Endothelial cell of umbilical vein (primary cell): ENCODE results near the gene GJA10. TPM values are rescaled to one million over a fixed set of nuclear protein-coding genes. Genes with fewer than 3 reads are reported as not detected.

Experiments used
- BruUV-seq: library from RNA; stranded (reverse); fragments of 400-500 nt; replicated peaks from 2 replicates; lab custom pipeline; 2021; lab: Mats Ljungman, UMichigan
- CTCF ChIA-PET: fragments of 300-600, 350-600 bp; sonication (Branson Sonifier 250); formaldehyde crosslinking; loops from one replicate; lab custom pipeline; 2021; ENCODE audit warnings: antibody characterized with exemption, inconsistent platforms; lab: Charles Lee
- POLR2A ChIA-PET: fragments of 300-600, 350-600 bp; sonication (Branson Sonifier 250); formaldehyde crosslinking; loops from one replicate; lab custom pipeline; 2021; ENCODE audit warnings: antibody characterized with exemption, inconsistent platforms; lab: Charles Lee
- DNase-seq: peaks from one replicate; pipeline ENCODE4 v3.0.0-alpha.2; 2011; ENCODE audit warnings: low read depth, low spot score
- FAIRE-seq: peaks from 2 replicates; lab custom pipeline; 2011; peaks lifted over from hg19 to GRCh38; lab: Jason Lieb, UNC
- H2AFZ ChIP-seq: 2 replicates; pipeline ENCODE4 v1.6.0; 2012; ENCODE audit warnings: low read depth, low read length, control low read depth, inconsistent platforms
- H3K27ac ChIP-seq: 2 replicates; pipeline ENCODE4 v1.5.1; 2011; ENCODE audit warnings: low read depth, mild to moderate bottlenecking, control low read depth, low read length, moderate library complexity; ENCODE audit not compliant: insufficient read depth
- H3K27me3 ChIP-seq, 2 experiments: 2 replicates each; pipeline versions ENCODE4 v1.6.0 to v1.6.1; 2011; ENCODE audit warnings: low read length in 2 of 2, mixed read lengths in 1 of 2; ENCODE audit not compliant: control insufficient read depth in 2 of 2, insufficient read depth in 2 of 2
- H3K36me3 ChIP-seq, 2 experiments: 2 replicates in 1 of 2; 3 replicates in 1 of 2; pipeline ENCODE4 v1.5.1; 2011; ENCODE audit warnings: low read length in 2 of 2, mild to moderate bottlenecking in 1 of 2, moderate library complexity in 1 of 2; ENCODE audit not compliant: control insufficient read depth in 2 of 2, insufficient read depth in 2 of 2; ENCODE audit errors: extremely low read depth in 1 of 2
- H3K4me1 ChIP-seq: 3 replicates; pipeline ENCODE4 v1.5.1; 2011; ENCODE audit warnings: mild to moderate bottlenecking, low read length; ENCODE audit not compliant: control insufficient read depth, insufficient read depth; ENCODE audit errors: extremely low read depth
- H3K4me2 ChIP-seq: 2 replicates; pipeline ENCODE4 v1.6.1; 2011; ENCODE audit warnings: low read length, control low read depth, mixed read lengths; ENCODE audit not compliant: insufficient read depth
- H3K4me3 ChIP-seq, 3 experiments: fragments of 200-600 bp in 1 of 3; sonication (generic), shearing (Covaris generic) in 1 of 3; replicated peaks in 1 of 3; 2 replicates each; pipeline ENCODE4 v1.5.1; 2011 to 2016; ENCODE audit warnings: control low read depth in 3 of 3, low read length in 3 of 3, mild to moderate bottlenecking in 2 of 3, inconsistent platforms in 1 of 3, low read depth in 1 of 3, moderate library complexity in 1 of 3; ENCODE audit not compliant: insufficient read depth in 1 of 3
- H3K79me2 ChIP-seq: 2 replicates; pipeline ENCODE4 v1.6.0; 2012; ENCODE audit warnings: low read length, inconsistent platforms; ENCODE audit not compliant: control insufficient read depth, insufficient read depth
- H3K9ac ChIP-seq: replicated peaks from 2 replicates; pipeline ENCODE3; 2011; ENCODE audit warnings: low read length, control low read depth; ENCODE audit not compliant: insufficient read depth; ENCODE audit errors: extremely low read depth
- H3K9me1 ChIP-seq: replicated peaks from 3 replicates; pipeline ENCODE4 v1.6.0; 2011; ENCODE audit warnings: mild to moderate bottlenecking, low read length; ENCODE audit not compliant: control insufficient read depth, insufficient read depth; ENCODE audit errors: extremely low read depth
- H3K9me3 ChIP-seq: replicated peaks from 2 replicates; pipeline ENCODE4 v1.5.1; 2012; ENCODE audit warnings: low read length, inconsistent platforms; ENCODE audit not compliant: control insufficient read depth, insufficient read depth
- H4K20me1 ChIP-seq: replicated peaks from 2 replicates; pipeline ENCODE3; 2011; ENCODE audit warnings: mild to moderate bottlenecking, low read length; ENCODE audit not compliant: control insufficient read depth, insufficient read depth; ENCODE audit errors: extremely low read depth
- CTCF ChIP-seq, 2 donors: IDR thresholded peaks; 1 replicate in 1 of 2; 2 replicates in 1 of 2; pipeline ENCODE4 v1.5.1; 2011; ENCODE audit warnings: low read length in 2 of 2, mild to moderate bottlenecking in 2 of 2, moderate library complexity in 2 of 2, control low read depth in 1 of 2, inconsistent platforms in 1 of 2, low read depth in 1 of 2; ENCODE audit not compliant: insufficient read depth in 1 of 2; ENCODE audit errors: extremely low read depth in 1 of 2
- EZH2 ChIP-seq: IDR thresholded peaks from 2 replicates; pipeline ENCODE4 v1.6.1; 2012; ENCODE audit warnings: borderline replicate concordance, low read depth, mild to moderate bottlenecking, moderate library complexity, low read length, inconsistent platforms; ENCODE audit not compliant: severe bottlenecking
- FOS ChIP-seq: IDR thresholded peaks from 2 replicates; pipeline ENCODE4 v1.6.1; 2011; ENCODE audit warnings: mild to moderate bottlenecking, low read length, moderate library complexity, borderline replicate concordance; ENCODE audit not compliant: insufficient read depth
- GATA2 ChIP-seq: IDR thresholded peaks from 2 replicates; pipeline ENCODE4 v1.7.0; 2011; ENCODE audit warnings: low read depth, mild to moderate bottlenecking, moderate library complexity, mixed read lengths, low read length; ENCODE audit not compliant: insufficient read length, insufficient read depth
- MAX ChIP-seq: IDR thresholded peaks from 2 replicates; pipeline ENCODE4 v1.6.1; 2011; ENCODE audit not compliant: insufficient read depth, insufficient read length
- MYC ChIP-seq: IDR thresholded peaks from one replicate; pipeline ENCODE4 v1.6.1; 2011; ENCODE audit warnings: mild to moderate bottlenecking, low read depth, low read length
- POLR2AphosphoS5 ChIP-seq: IDR thresholded peaks from 2 replicates; pipeline ENCODE4 v1.6.1; 2012; ENCODE audit warnings: low read depth, mild to moderate bottlenecking, control low read depth, low read length, moderate library complexity; ENCODE audit not compliant: insufficient read depth
- dilution Hi-C: fragments of 300-500 bp; cut with MboI; formaldehyde crosslinking; loops from one replicate; pipeline ENCODE4 v1.15.0; 2019; ENCODE audit warnings: low sequenced_read_pairs; ENCODE audit not compliant: extremely low pct_ligation_motif_present
- intact Hi-C: fragments of 100-400 bp; cut with micrococcal nuclease; formaldehyde crosslinking; loops from one replicate; pipeline ENCODE4 v1.10.0; 2022
- polyA plus RNA-seq, 4 experiments: library from polyadenylated mRNA; depleted of rRNA in 3 of 4; stranded (reverse) in 3 of 4; unstranded in 1 of 4; fragments of >200 nt; gene quantifications; 2 replicates each; pipeline versions ENCODE4 v1.2.1 to v1.2.3, GENCODE V29; 2011 to 2012; ENCODE audit warnings: missing spikeins in 1 of 4
- total RNA-seq: library from RNA; stranded (reverse); gene quantifications from 2 replicates; pipeline ENCODE4 v1.2.3, GENCODE V29; 2021

The GJA10 gene
- total and polyA plus RNA-seq, 2 donors (not counting 3 experiments of a cell fraction or from before 2014, with no cell fraction given), result not detected

DNA sequence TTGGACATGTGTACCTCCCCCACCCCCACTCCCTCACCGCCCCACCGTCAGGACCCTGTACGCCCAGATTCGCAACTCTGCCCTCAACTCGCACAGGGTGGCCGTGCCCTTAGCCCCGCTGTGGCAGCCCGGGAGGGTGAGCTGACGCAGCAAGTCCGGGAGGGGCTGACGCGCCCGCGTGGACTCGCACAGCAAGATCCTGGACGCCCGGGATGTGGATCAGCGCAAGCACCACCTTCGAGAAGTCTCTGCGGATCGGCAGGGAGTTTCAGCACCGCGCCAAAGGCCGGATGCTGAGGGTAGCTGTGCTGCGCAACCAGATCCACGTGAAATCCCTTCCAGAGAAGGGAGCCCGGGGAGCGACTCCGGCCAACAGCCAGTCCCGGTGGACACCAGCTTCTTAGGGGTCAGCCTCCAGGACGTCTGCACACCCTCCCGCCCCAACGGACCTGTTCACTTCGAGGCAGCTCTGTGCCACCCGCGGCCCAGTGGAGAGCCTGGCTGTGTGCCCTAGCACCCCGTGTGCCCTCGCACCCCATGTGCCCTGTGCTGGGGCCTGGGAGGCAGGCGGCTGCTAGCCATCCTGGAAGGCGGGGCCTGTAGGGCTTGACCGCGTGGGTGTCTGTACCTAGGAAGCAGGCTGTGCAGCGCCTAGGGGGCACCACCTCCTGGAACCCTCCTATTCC is 6.7 kb upstream of the GJA10 start:
- Histone ChIP-seq H3K9ac (no peak overlapping the region), H3K36me3 (no peaks in the 10 kb centered on the region), H3K79me2 (no peaks in the 10 kb centered on the region), H3K27me3 (peaks cover 3 to 21% of the 10 kb centered on the region in 2 experiments), H2AFZ (no peak overlapping the region), H4K20me1 (no peaks in the 10 kb centered on the region), H3K9me3 (no peaks in the 10 kb centered on the region), H3K4me2 (no peak overlapping the region), H3K27ac (no peak overlapping the region), H3K9me1 (no peaks in the 10 kb centered on the region), H3K4me1 (no peaks in the 10 kb centered on the region), H3K4me3 (no peak overlapping the region)
- dilution Hi-C loops, result no loop called here
- no TSS peak for BruUV-seq
- intact Hi-C loops, result no loop called here
- DNase-seq, result no peak
- FAIRE-seq, result no peak
- ChIA-PET POLR2A (no interaction called here), CTCF (interaction anchor here (1.1 kb wide), 1 partner anchor 592 kb away, joined by 3 read pairs; no protein-coding TSS in a partner anchor)
- TF ChIP-seq CTCF (IDR thresholded peaks at IDR 0.05; ENCODE audit: extremely low read depth in 1 of 2, insufficient read depth in 1 of 2, low read depth in 1 of 2, low read length in 2 of 2) (no peak), EZH2 (no peak), FOS (no peak), GATA2 (no peak), MYC (no peak), POLR2AphosphoS5 (no peak), MAX (no peak)
